ENCODE results near the gene PAK1IP1.
"Not testable (repeated sequence)": the region's sequence is repeated elsewhere in the genome, so short reads cannot be mapped to it uniquely, and the experiment has no call there.

The PAK1IP1 gene

GRCh38 chr6:10719964-10720264 is 25.1 kb downstream of the PAK1IP1 start:
- Histone ChIP-seq H3K36me3 (ENCODE audit: control insufficient read depth, low read length) (peaks cover 10% of the 10 kb centered on the region; the same call in 1 of the 2 replicates), H3K4me3 (ENCODE audit: low read length) (peak overlapping the region; percentile 74), H4K20me1 (ENCODE audit: control insufficient read depth, insufficient read depth, low read depth, low read length) (no peaks in the 10 kb centered on the region), H3K27me3 (ENCODE audit: control insufficient read depth, low read length) (no peaks in the 10 kb centered on the region), H3K4me1 (ENCODE audit: control insufficient read depth, low read length) (peaks cover 38% of the 10 kb centered on the region), H3K9me2 (replicated peaks; ENCODE audit: control insufficient read depth, low read length) (no peaks in the 10 kb centered on the region), H3K4me2 (ENCODE audit: low read length) (peak overlapping the region; percentile 73), H3F3A (ENCODE audit: control insufficient read depth, insufficient read depth) (peaks cover 14% of the 10 kb centered on the region), H3K27ac (ENCODE audit: low read depth, low read length) (peak overlapping the region; percentile 64; the same call in 1 of the 2 replicates), H3K79me2 (ENCODE audit: control insufficient read depth, low read length) (peaks cover 29% of the 10 kb centered on the region), H3K9me3 (ENCODE audit: control insufficient read depth, insufficient read depth, low read length) (peaks cover 27% of the 10 kb centered on the region)
- TF ChIP-seq CTCF (IDR thresholded peaks at IDR 0.05; ENCODE audit: low read depth, low read length, poor library complexity, severe bottlenecking) (no peak), EZH2phosphoT487 (IDR thresholded peaks at IDR 0.05; ENCODE audit: borderline replicate concordance, low read length) (no peak)

- peaks cover 27% of the 10 kb centered on the region for H3K9me3 ChIP-seq (ENCODE audit: control insufficient read depth, insufficient read depth, low read length)
- peak overlapping the region; percentile 73 for H3K4me2 ChIP-seq (ENCODE audit: low read length)
- H3K27me3 ChIP-seq (ENCODE audit: control insufficient read depth, low read length), result no peaks in the 10 kb centered on the region
- H3K36me3 ChIP-seq (ENCODE audit: control insufficient read depth, low read length), result peaks cover 15% of the 10 kb centered on the region; the same call in 1 of the 2 replicates
- no peaks in the 10 kb centered on the region for H3K9me2 ChIP-seq (replicated peaks; ENCODE audit: control insufficient read depth, low read length)
- no peak for TF ChIP-seq CTCF (IDR thresholded peaks at IDR 0.05; ENCODE audit: low read depth, low read length, poor library complexity, severe bottlenecking)
- no peak for TF ChIP-seq EZH2phosphoT487 (IDR thresholded peaks at IDR 0.05; ENCODE audit: borderline replicate concordance, low read length)
- H3K27ac ChIP-seq (ENCODE audit: low read depth, low read length), result peak overlapping the region; percentile 64
- peaks cover 14% of the 10 kb centered on the region for H3F3A ChIP-seq (ENCODE audit: control insufficient read depth, insufficient read depth)
- no peaks in the 10 kb centered on the region for H4K20me1 ChIP-seq (ENCODE audit: control insufficient read depth, insufficient read depth, low read depth, low read length)
- peaks cover 38% of the 10 kb centered on the region for H3K4me1 ChIP-seq (ENCODE audit: control insufficient read depth, low read length)
- H3K79me2 ChIP-seq (ENCODE audit: control insufficient read depth, low read length), result peaks cover 29% of the 10 kb centered on the region
- peak overlapping the region; percentile 74 for H3K4me3 ChIP-seq (ENCODE audit: low read length)
These were observed 25.6 kb downstream of the PAK1IP1 start for GRCh38 chr6:10720265-10720959.

DNA sequence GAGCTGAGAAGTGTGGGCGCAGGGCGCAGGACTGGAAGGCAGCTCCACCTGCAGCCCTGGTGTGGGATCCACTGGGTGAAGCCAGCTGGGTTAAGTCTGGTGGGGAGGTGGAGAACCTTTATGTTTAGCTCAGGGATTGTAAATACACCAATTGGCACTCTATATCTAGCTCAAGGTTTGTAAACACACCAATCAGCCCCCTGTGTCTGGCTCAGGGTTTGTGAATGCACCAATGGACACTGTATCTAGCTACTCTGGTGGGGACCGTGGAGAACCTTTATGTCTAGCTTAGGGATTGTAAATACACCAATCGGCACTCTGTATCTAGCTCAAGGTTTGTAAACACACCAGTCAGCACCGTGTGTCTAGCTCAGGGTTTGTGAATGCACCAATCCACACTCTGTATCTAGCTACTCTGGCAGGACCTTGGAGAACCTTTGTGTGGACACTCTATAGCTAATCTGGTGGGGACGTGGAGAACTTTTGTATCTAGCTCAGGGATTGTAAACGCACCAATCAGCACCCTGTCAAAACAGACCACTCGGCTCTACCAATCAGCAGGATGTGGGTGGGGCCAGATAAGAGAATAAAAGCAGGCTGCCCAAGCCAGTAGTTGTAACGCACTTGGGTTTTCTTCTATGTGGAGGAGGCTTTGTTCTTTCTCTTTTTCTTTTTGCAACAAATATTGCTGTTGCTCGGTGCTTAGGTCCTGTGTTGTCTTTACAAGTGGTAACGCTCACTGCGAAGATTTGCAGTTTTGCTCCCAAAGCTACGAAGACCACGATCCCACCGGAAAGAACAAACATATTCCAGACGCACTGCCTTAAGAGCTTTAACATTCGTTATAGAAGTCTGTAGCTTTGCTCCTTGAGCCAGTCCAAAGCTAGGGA is 26.4 kb downstream of the PAK1IP1 start:
- Histone ChIP-seq H3K4me3 (ENCODE audit: low read length) (peak overlapping the region; percentile 87), H3K79me2 (ENCODE audit: control insufficient read depth, low read length) (peaks cover 29% of the 10 kb centered on the region), H3K4me2 (ENCODE audit: low read length) (peak overlapping the region; percentile 83), H3K36me3 (ENCODE audit: control insufficient read depth, low read length) (peaks cover 22% of the 10 kb centered on the region), H3F3A (ENCODE audit: control insufficient read depth, insufficient read depth) (peaks cover 14% of the 10 kb centered on the region), H3K9me3 (ENCODE audit: control insufficient read depth, insufficient read depth, low read length) (peaks cover 27% of the 10 kb centered on the region), H3K27ac (ENCODE audit: low read depth, low read length) (peak overlapping the region; percentile 64), H3K4me1 (ENCODE audit: control insufficient read depth, low read length) (peaks cover 38% of the 10 kb centered on the region)
- not testable (repeated sequence) for H4K20me1 ChIP-seq (ENCODE audit: control insufficient read depth, insufficient read depth, low read depth, low read length); H3K9me2 ChIP-seq (replicated peaks; ENCODE audit: control insufficient read depth, low read length); H3K27me3 ChIP-seq (ENCODE audit: control insufficient read depth, low read length)
